H1 (cell line): Measurements from ENCODE around the gene ALK. TPM values are rescaled to one million over a fixed set of nuclear protein-coding genes. Genes with fewer than 3 reads are reported as not detected.

ENCODE experiments used
- CTCF ChIA-PET: fragments of 300-600 bp; sonication (Branson Sonifier 250); formaldehyde crosslinking; loops from one replicate; lab custom pipeline; 2021; ENCODE audit not compliant: partially characterized antibody; lab: Charles Lee
- POLR2A ChIA-PET: fragments of 300-600 bp; sonication (Branson Sonifier 250); formaldehyde crosslinking; loops from one replicate; lab custom pipeline; 2021; ENCODE audit warnings: inconsistent platforms; ENCODE audit not compliant: partially characterized antibody; lab: Charles Lee
- DNase-seq, 2 experiments: peaks; one replicate each; pipeline versions ENCODE4 v3.0.0 to v3.0.0-alpha.2; 2010 to 2022; ENCODE audit warnings: low spot score in 2 of 2, low read depth in 1 of 2, mixed read lengths in 1 of 2
- FAIRE-seq: peaks from 2 replicates; lab custom pipeline; 2011; peaks lifted over from hg19 to GRCh38; lab: Jason Lieb, UNC
- H2AFZ ChIP-seq: 2 replicates; pipeline ENCODE4 v1.8.1; 2012; ENCODE audit warnings: low read length, inconsistent platforms
- H2AK5ac ChIP-seq: 2 replicates; pipeline ENCODE4 v1.6.1; 2013; ENCODE audit warnings: low read depth, low read length
- H2BK120ac ChIP-seq: replicated peaks from 2 replicates; pipeline ENCODE3; 2013; ENCODE audit warnings: low read depth, low read length, inconsistent platforms
- H2BK12ac ChIP-seq: 2 replicates; pipeline ENCODE4 v1.6.1; 2013; ENCODE audit warnings: low read depth, low read length
- H2BK15ac ChIP-seq: 2 replicates; pipeline ENCODE4 v1.6.1; 2013; ENCODE audit warnings: low read length
- H2BK20ac ChIP-seq: 2 replicates; pipeline ENCODE4 v1.6.1; 2013; ENCODE audit warnings: low read length
- H2BK5ac ChIP-seq: 2 replicates; pipeline ENCODE4 v1.6.1; 2013; ENCODE audit warnings: low read depth, low read length
- H3K14ac ChIP-seq: 2 replicates; pipeline ENCODE4 v1.6.1; 2013; ENCODE audit warnings: inconsistent platforms; ENCODE audit not compliant: insufficient read length
- H3K18ac ChIP-seq: 2 replicates; pipeline ENCODE4 v1.6.1; 2013; ENCODE audit warnings: low read length; ENCODE audit errors: extremely low read depth
- H3K23ac ChIP-seq: 2 replicates; pipeline ENCODE4 v1.6.1; 2013; ENCODE audit warnings: inconsistent platforms; ENCODE audit not compliant: insufficient read length
- H3K23me2 ChIP-seq: 2 replicates; pipeline ENCODE4 v1.6.1; 2013; ENCODE audit warnings: low read depth, low read length
- H3K27ac ChIP-seq: 2 replicates; pipeline ENCODE4 v1.6.1; 2011; ENCODE audit warnings: low read depth, low read length, inconsistent platforms
- H3K27me3 ChIP-seq, 4 experiments: replicated peaks in 1 of 4; 1 replicate in 1 of 4; 2 replicates in 3 of 4; pipeline versions ENCODE4 v1.6.1 to v1.8.1; 2011 to 2013; ENCODE audit warnings: low read length in 3 of 4, mild to moderate bottlenecking in 3 of 4, inconsistent platforms in 2 of 4, mixed read lengths in 2 of 4, moderate library complexity in 1 of 4; ENCODE audit not compliant: control insufficient read depth in 3 of 4, insufficient read depth in 3 of 4; ENCODE audit errors: extremely low read depth in 1 of 4
- H3K36me3 ChIP-seq, 4 experiments: 2 replicates each; pipeline versions ENCODE4 v1.6.1 to v1.8.1; 2011 to 2013; ENCODE audit warnings: mild to moderate bottlenecking in 4 of 4, low read length in 3 of 4, moderate library complexity in 2 of 4, control low read depth in 1 of 4, inconsistent platforms in 1 of 4; ENCODE audit not compliant: insufficient read depth in 4 of 4, control insufficient read depth in 2 of 4
- H3K4ac ChIP-seq: replicated peaks from 2 replicates; pipeline ENCODE3; 2013; ENCODE audit warnings: low read length, low read depth, mixed read lengths, inconsistent platforms; ENCODE audit not compliant: insufficient read length
- H3K4me1 ChIP-seq, 4 experiments: replicated peaks in 1 of 4; 1 replicate in 1 of 4; 2 replicates in 3 of 4; pipeline versions ENCODE4 v1.6.1 to v1.8.1; 2011 to 2013; ENCODE audit warnings: low read length in 3 of 4, inconsistent platforms in 2 of 4, mixed read lengths in 1 of 4; ENCODE audit not compliant: insufficient read depth in 4 of 4, control insufficient read depth in 3 of 4
- H3K4me2 ChIP-seq, 2 experiments: 2 replicates each; pipeline versions ENCODE4 v1.6.1 to v1.8.1; 2011 to 2013; ENCODE audit warnings: low read depth in 2 of 2, low read length in 2 of 2, control low read depth in 1 of 2, inconsistent platforms in 1 of 2, mild to moderate bottlenecking in 1 of 2; ENCODE audit not compliant: insufficient read depth in 1 of 2
- H3K4me3 ChIP-seq, 4 experiments: fragments of 200-600, 300-600 bp in 1 of 4; sonication (generic), shearing (Covaris generic), sonication (Bioruptor Twin) in 1 of 4; 2 replicates each; pipeline versions ENCODE4 v1.5.1 to v1.8.1; 2011 to 2016; ENCODE audit warnings: low read length in 4 of 4, low read depth in 3 of 4, control low read depth in 2 of 4, inconsistent platforms in 2 of 4, mild to moderate bottlenecking in 2 of 4, mixed read lengths in 1 of 4, moderate library complexity in 1 of 4; ENCODE audit not compliant: insufficient read depth in 2 of 4; ENCODE audit errors: extremely low read depth in 1 of 4
- H3K56ac ChIP-seq: replicated peaks from 2 replicates; pipeline ENCODE3; 2013; ENCODE audit warnings: low read depth, mild to moderate bottlenecking, mixed read lengths, low read length, inconsistent platforms; ENCODE audit not compliant: insufficient read length
- H3K79me1 ChIP-seq: 2 replicates; pipeline ENCODE4 v1.6.1; 2013; ENCODE audit warnings: low read depth, low read length, control low read depth
- H3K79me2 ChIP-seq, 2 experiments: 2 replicates each; pipeline versions ENCODE4 v1.6.1 to v1.8.1; 2012 to 2013; ENCODE audit warnings: low read length in 2 of 2, mild to moderate bottlenecking in 2 of 2, inconsistent platforms in 1 of 2; ENCODE audit not compliant: insufficient read depth in 2 of 2, control insufficient read depth in 1 of 2
- H3K9ac ChIP-seq, 4 experiments: replicated peaks in 1 of 4; 1 replicate in 1 of 4; 2 replicates in 3 of 4; pipeline versions ENCODE4 v1.6.1 to v1.8.1; 2011 to 2013; ENCODE audit warnings: low read depth in 3 of 4, low read length in 3 of 4, control low read depth in 2 of 4, mild to moderate bottlenecking in 2 of 4, moderate library complexity in 2 of 4, inconsistent platforms in 1 of 4; ENCODE audit errors: extremely low read depth in 1 of 4
- H3K9me3 ChIP-seq, 2 experiments: 2 replicates each; pipeline versions ENCODE4 v1.6.1 to v1.8.1; 2012 to 2013; ENCODE audit warnings: mild to moderate bottlenecking in 2 of 2, moderate library complexity in 2 of 2, control low read depth in 1 of 2, inconsistent platforms in 1 of 2, low read depth in 1 of 2, low read length in 1 of 2, mixed read lengths in 1 of 2; ENCODE audit not compliant: insufficient read depth in 2 of 2
- H4K20me1 ChIP-seq, 2 experiments: replicated peaks in 1 of 2; 2 replicates each; pipeline versions ENCODE3 to v1.8.1; 2011 to 2013; ENCODE audit warnings: inconsistent platforms in 2 of 2, low read length in 2 of 2, mild to moderate bottlenecking in 1 of 2; ENCODE audit not compliant: insufficient read depth in 2 of 2, control insufficient read depth in 1 of 2
- H4K5ac ChIP-seq: 2 replicates; pipeline ENCODE4 v1.6.1; 2013; ENCODE audit warnings: low read length, low read depth, mixed read lengths, inconsistent platforms; ENCODE audit not compliant: insufficient read length
- H4K8ac ChIP-seq: 2 replicates; pipeline ENCODE4 v1.8.0; 2013; ENCODE audit warnings: mild to moderate bottlenecking, moderate library complexity, low read length, inconsistent platforms; ENCODE audit not compliant: insufficient read depth; ENCODE audit errors: extremely low read depth
- H4K91ac ChIP-seq: replicated peaks from 2 replicates; pipeline ENCODE3; 2013; ENCODE audit warnings: low read length, mixed read lengths, inconsistent platforms; ENCODE audit not compliant: insufficient read length
- RXRA ChIP-seq: IDR thresholded peaks from 2 replicates; pipeline ENCODE4 v1.6.1; 2011; ENCODE audit warnings: low read depth, mild to moderate bottlenecking, low read length, moderate library complexity; ENCODE audit not compliant: insufficient read depth
- WGBS, 2 experiments: shearing (Covaris generic) in 1 of 2; methylation state at CpG; one replicate each; pipeline versions ENCODE4 v1.1.6 to v1.1.7; 2013 to 2015; ENCODE audit warnings: low lambda C conversion rate in 2 of 2, mixed read lengths in 2 of 2, inconsistent platforms in 1 of 2, low coverage in 1 of 2, missing lambda C conversion rate in 1 of 2; ENCODE audit not compliant: insufficient replicate concordance in 2 of 2, insufficient coverage in 1 of 2, insufficient read length in 1 of 2; ENCODE audit errors: extremely low coverage in 1 of 2, missing lambda C conversion rate in 1 of 2; 5-methylcytosine and 5-hydroxymethylcytosine counted together
- polyA plus RNA-seq, 7 experiments: library from polyadenylated mRNA; depleted of rRNA in 3 of 7; stranded (reverse) in 5 of 7; unstranded in 2 of 7; fragments of >200 nt in 5 of 7; fragments of 200-250 nt in 2 of 7; gene quantifications; 1 replicate in 5 of 7; 2 replicates in 1 of 7; 4 replicates in 1 of 7; pipeline versions ENCODE4 v1.2.1 to v1.2.3, GENCODE V29; 2011 to 2013; ENCODE audit warnings: missing spikeins in 2 of 7, mixed read lengths in 2 of 7
- total RNA-seq: library from RNA; stranded (reverse); fragmentation: NEBNext Ultra II Directional; extraction: Animal tissue kit (Norgen Biotek cat#: 25700); gene quantifications from 2 replicates; pipeline ENCODE4 v1.2.1, GENCODE V29; 2021

Gene ALK
- total and polyA plus RNA-seq, 2 of the 8 experiments (the other 6 are each of a cell fraction or from before 2014, with no cell fraction given): 0.02 to 0.09 TPM

DNA sequence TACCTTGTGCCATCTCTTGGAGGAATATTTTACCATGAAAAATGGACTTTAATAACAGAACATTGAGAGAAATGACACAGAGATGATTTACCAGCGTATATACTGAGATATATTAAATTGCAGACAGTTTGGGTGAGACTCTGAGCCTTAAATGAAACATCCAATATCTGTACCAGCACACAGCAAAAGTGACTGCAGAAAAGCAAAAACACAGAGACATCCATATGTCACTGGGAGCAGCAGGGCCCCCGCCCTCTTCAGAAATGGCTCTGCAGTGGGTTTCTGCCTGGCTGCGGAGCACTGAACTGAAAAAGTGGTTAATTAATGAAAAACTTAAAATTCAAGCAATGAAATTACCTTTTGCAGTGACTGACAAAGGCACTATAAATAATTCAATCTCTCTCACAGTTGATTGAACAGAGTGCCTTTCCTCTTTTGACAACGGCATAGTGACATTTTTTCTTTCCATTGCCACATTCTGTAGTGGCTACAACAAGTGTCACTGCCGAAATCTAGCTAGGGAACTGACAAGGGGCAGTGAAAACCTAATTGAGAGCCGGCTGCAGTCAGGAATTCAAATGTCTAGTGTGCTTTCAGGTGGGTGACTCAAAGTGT, 353.4 kb downstream of the ALK start:
- Histone ChIP-seq H3K4me1 (no peaks in the 10 kb centered on the region), H3K4me2 (no peak overlapping the region), H3K56ac (no peak overlapping the region), H4K91ac (no peak overlapping the region), H2BK120ac (no peak overlapping the region), H3K36me3 (no peaks in the 10 kb centered on the region), H3K23ac (no peak overlapping the region), H3K4me3 (no peak overlapping the region), H2AFZ (no peak overlapping the region), H3K27me3 (no peaks in the 10 kb centered on the region), H4K5ac (no peak overlapping the region), H4K20me1 (no peaks in the 10 kb centered on the region), H4K8ac (no peak overlapping the region), H3K27ac (no peak overlapping the region), H2BK20ac (no peak overlapping the region), H3K23me2 (no peaks in the 10 kb centered on the region), H2BK5ac (no peak overlapping the region), H3K9me3 (no peaks in the 10 kb centered on the region), H2AK5ac (no peak overlapping the region), H3K4ac (no peak overlapping the region), H3K18ac (no peak overlapping the region), H2BK15ac (no peak overlapping the region), H3K9ac (no peak overlapping the region), H3K14ac (no peak overlapping the region), H2BK12ac (no peak overlapping the region), H3K79me1 (no peaks in the 10 kb centered on the region), H3K79me2 (no peaks in the 10 kb centered on the region)
- 96% methylated on average over 6 of the region's 6 CpGs; no CpG with 5 or more reads in 1 of the 2 experiments for WGBS, 2 experiments
- POLR2A ChIA-PET: no interaction called here
- CTCF ChIA-PET: no interaction called here
- TF ChIP-seq RXRA: no peak
- no peak for DNase-seq
- FAIRE-seq: no peak
